GM12801 (cell line): ENCODE results near the gene ART4.

Experiments
- CTCF ChIP-seq: IDR thresholded peaks from one replicate; pipeline ENCODE4 v1.5.1; 2011; ENCODE audit warnings: control low read depth; ENCODE audit not compliant: insufficient read length; ENCODE audit errors: extremely low read depth

The ART4 gene

GRCh38 chr12:14785568-14785967, 57.8 kb downstream of the ART4 start:
- TF ChIP-seq CTCF: no peak

- no peak for TF ChIP-seq CTCF
These were observed 58.9 kb downstream of the ART4 start for GRCh38 chr12:14784471-14784870.

GRCh38 chr12:14782756-14783155, 60.6 kb downstream of the ART4 start:
- no peak for TF ChIP-seq CTCF

- no peak for TF ChIP-seq CTCF
These were observed 61.8 kb downstream of the ART4 start for GRCh38 chr12:14781563-14781962.

- TF ChIP-seq CTCF: no peak
These were observed 62.5 kb downstream of the ART4 start for GRCh38 chr12:14780859-14781258.

- no peak for TF ChIP-seq CTCF
These were observed 63.5 kb downstream of the ART4 start for GRCh38 chr12:14779834-14780233.

- TF ChIP-seq CTCF: no peak
These were observed 66.1 kb downstream of the ART4 start for GRCh38 chr12:14777271-14777670.
